Dermis microvascular lymphatic vessel endothelial cell (primary cell): Measurements from ENCODE around the gene IBA57. TPM values are rescaled to one million over a fixed set of nuclear protein-coding genes. Genes with fewer than 3 reads are reported as not detected.
"Not testable (repeated sequence)": the region's sequence is repeated elsewhere in the genome, so short reads cannot be mapped to it uniquely, and the experiment has no call there.

Experiments used
- DNase-seq, 2 donors: peaks; one replicate each; pipeline versions ENCODE4 v3.0.0 to v3.0.0-alpha.2; 2010; ENCODE audit warnings: low read depth in 2 of 2
- total RNA-seq: library from RNA; depleted of rRNA; stranded (reverse); fragments of >200 nt; gene quantifications from 2 replicates; pipeline ENCODE4 v1.2.1, GENCODE V29; 2014

The IBA57 gene
- total RNA-seq, 1 donor from 2014 or later = 6.0 TPM

- DNase-seq = no peak
Measured at GRCh38 chr1:228212415-228212965, 46.9 kb downstream of the IBA57 start.

GRCh38 chr1:228212966-228213844 is 47.6 kb downstream of the IBA57 start:
- DNase-seq = peak in 1 of 2 donors; percentile 73

- no peak for DNase-seq
Measured at GRCh38 chr1:228213917-228214808, 48.6 kb downstream of the IBA57 start.

- no peak for DNase-seq
Measured at GRCh38 chr1:228214921-228215662, 49.5 kb downstream of the IBA57 start.

GRCh38 chr1:228215663-228216116 is 50.1 kb downstream of the IBA57 start:
- DNase-seq = no peak

GRCh38 chr1:228216371-228217320 is 51.0 kb downstream of the IBA57 start:
- no peak for DNase-seq

- DNase-seq = no peak
Measured at GRCh38 chr1:228217551-228218344, 52.1 kb downstream of the IBA57 start.

GRCh38 chr1:228218513-228219244 is 53.1 kb downstream of the IBA57 start:
- DNase-seq = no peak

- no peak for DNase-seq
Measured at GRCh38 chr1:228219245-228219961, 53.8 kb downstream of the IBA57 start.

GRCh38 chr1:228219962-228220780 is 54.6 kb downstream of the IBA57 start:
- DNase-seq = no peak

- DNase-seq = not testable (repeated sequence)
Measured at GRCh38 chr1:228221097-228221496, 55.5 kb downstream of the IBA57 start.

GRCh38 chr1:228222548-228222947 is 56.9 kb downstream of the IBA57 start:
- DNase-seq = no peak

GRCh38 chr1:228224198-228225164 is 58.9 kb downstream of the IBA57 start:
- no peak for DNase-seq

- DNase-seq = no peak
Measured at GRCh38 chr1:228225165-228225710, 59.6 kb downstream of the IBA57 start.

- no peak for DNase-seq
Measured at GRCh38 chr1:228225740-228226139, 60.1 kb downstream of the IBA57 start.
